HEK293 (cell line): Measurements from ENCODE around the gene CC2D1B.
A peak's percentile ranks its signal among the peaks of the same experiment; 100 is the strongest.

ENCODE experiments used
- CTCF ChIA-PET: fragments of 350-600 bp; formaldehyde crosslinking; extraction: SDS; loops from one replicate; lab custom pipeline; 2021; ENCODE audit warnings: antibody characterized with exemption; lab: Yijun Ruan, JAX
- POLR2A ChIA-PET: fragments of 300-600 bp; formaldehyde crosslinking; extraction: SDS; loops from one replicate; lab custom pipeline; 2020; ENCODE audit warnings: antibody characterized with exemption, inconsistent platforms; lab: Yijun Ruan, JAX
- H3K27ac ChIP-seq: fragments of 200-500 bp; sonication (Bioruptor generic); 2 replicates; pipeline ENCODE4 v1.5.1; 2014; ENCODE audit warnings: low read depth, low read length, control low read depth, inconsistent platforms; ENCODE audit errors: extremely low read depth
- H3K36me3 ChIP-seq, 2 experiments: fragments of 200-500 bp in 1 of 2; sonication (Bioruptor generic) in 1 of 2; 1 replicate in 1 of 2; 2 replicates in 1 of 2; pipeline ENCODE4 v1.5.1; 2014 to 2017; ENCODE audit warnings: inconsistent platforms in 2 of 2, low read length in 2 of 2; ENCODE audit not compliant: control insufficient read depth in 2 of 2, insufficient read depth in 1 of 2
- H3K4me1 ChIP-seq: fragments of 200-500 bp; sonication (Bioruptor generic); 2 replicates; pipeline ENCODE4 v1.5.1; 2014; ENCODE audit warnings: mild to moderate bottlenecking, low read length, inconsistent platforms; ENCODE audit not compliant: control insufficient read depth, insufficient read depth
- H3K4me3 ChIP-seq: 2 replicates; pipeline ENCODE4 v1.5.1; 2011; ENCODE audit warnings: low read depth, mild to moderate bottlenecking, control low read depth, low read length, moderate library complexity
- H3K9me3 ChIP-seq: fragments of 200-500 bp; sonication (Bioruptor generic); 2 replicates; pipeline ENCODE4 v1.5.1; 2014; ENCODE audit warnings: low read depth, low read length, inconsistent platforms; ENCODE audit not compliant: control insufficient read depth, insufficient read depth
- BCL11B ChIP-seq: fragments of 450-650 bp; formaldehyde crosslinking; IDR thresholded peaks from 2 replicates; pipeline ENCODE4 v1.5.1; 2016; ENCODE audit warnings: low read depth, missing biosample characterization, missing genetic modification characterization
- MEIS1 ChIP-seq: sonication (generic); formaldehyde crosslinking; IDR thresholded peaks from 2 replicates; pipeline ENCODE4 v1.8.1; 2022; ENCODE audit warnings: missing genetic modification reagents, mild to moderate bottlenecking, borderline replicate concordance
- SCRT1 ChIP-seq: fragments of 450-650 bp; formaldehyde crosslinking; IDR thresholded peaks from 2 replicates; pipeline ENCODE4 v1.5.1; 2016; ENCODE audit warnings: missing biosample characterization, missing genetic modification characterization, borderline replicate concordance
- ZBTB7A ChIP-seq: fragments of 450-650 bp; formaldehyde crosslinking; IDR thresholded peaks from 2 replicates; pipeline ENCODE4 v1.5.1; 2016; ENCODE audit warnings: low read depth, missing biosample characterization, missing genetic modification characterization
- ZNF221 ChIP-seq: fragments of 450-650 bp; formaldehyde crosslinking; IDR thresholded peaks from 2 replicates; pipeline ENCODE4 v1.5.1; 2017; ENCODE audit warnings: missing biosample characterization, missing genetic modification characterization, borderline replicate concordance
- ZNF302 ChIP-seq: fragments of 450-650 bp; formaldehyde crosslinking; IDR thresholded peaks from 2 replicates; pipeline ENCODE4 v1.5.1; 2016; ENCODE audit warnings: missing biosample characterization, missing genetic modification characterization, low read depth
- ZNF324 ChIP-seq: fragments of 450-650 bp; formaldehyde crosslinking; IDR thresholded peaks from 2 replicates; pipeline ENCODE4 v1.5.1; 2016; ENCODE audit warnings: missing biosample characterization, missing genetic modification characterization
- ZNF37A ChIP-seq: fragments of 450-650 bp; IDR thresholded peaks from 2 replicates; pipeline ENCODE4 v1.5.1; 2018; ENCODE audit warnings: missing biosample characterization, missing genetic modification characterization
- ZNF513 ChIP-seq: fragments of 450-650 bp; IDR thresholded peaks from 2 replicates; pipeline ENCODE4 v1.5.1; 2018; ENCODE audit warnings: missing biosample characterization, missing genetic modification characterization
- ZNF560 ChIP-seq: fragments of 450-650 bp; formaldehyde crosslinking; IDR thresholded peaks from 2 replicates; pipeline ENCODE4 v1.5.1; 2017; ENCODE audit warnings: missing biosample characterization, missing genetic modification characterization, borderline replicate concordance
- ZNF660 ChIP-seq: fragments of 450-650 bp; IDR thresholded peaks from 2 replicates; pipeline ENCODE4 v1.5.1; 2018; ENCODE audit warnings: missing biosample characterization, mild to moderate bottlenecking, missing genetic modification characterization
- ZNF768 ChIP-seq: fragments of 450-650 bp; formaldehyde crosslinking; IDR thresholded peaks from 2 replicates; pipeline ENCODE4 v1.5.1; 2018; ENCODE audit warnings: missing biosample characterization, mild to moderate bottlenecking, missing genetic modification characterization
- ZNF843 ChIP-seq: fragments of 450-650 bp; formaldehyde crosslinking; IDR thresholded peaks from 2 replicates; pipeline ENCODE4 v1.5.1; 2016; ENCODE audit warnings: missing biosample characterization, missing genetic modification characterization
- ZSCAN23 ChIP-seq: fragments of 450-650 bp; formaldehyde crosslinking; IDR thresholded peaks from 2 replicates; pipeline ENCODE4 v1.5.1; 2016; ENCODE audit warnings: missing biosample characterization, missing genetic modification characterization
- TF ChIP-seq, protein P1 (sequence below): fragments of 450-650 bp; formaldehyde crosslinking; IDR thresholded peaks from 2 replicates; pipeline ENCODE4 v1.5.1; 2016; ENCODE audit warnings: missing biosample characterization, missing genetic modification characterization

CC2D1B gene

GRCh38 chr1:52357397-52357796 lies 8.6 kb downstream of the CC2D1B start (continued):
- TF ChIP-seq SCRT1 (tag by site-specific recombination) = peak; percentile 17; the same call in 1 of the 2 replicates
- TF ChIP-seq BCL11B (tag by site-specific recombination) = no peak
- no peak for TF ChIP-seq ZBTB7A (tag by site-specific recombination)
- no peak for TF ChIP-seq ZNF221 (tag by site-specific recombination)

- ChIA-PET CTCF (no interaction called here), POLR2A (interaction anchor here (1.0 to 1.6 kb wide), 2 partner anchors 8 to 9 kb away, joined by 3 to 4 read pairs; partner anchors contain the start of gene CC2D1B)
- no peaks in the 10 kb centered on the region for H3K4me1 ChIP-seq
- H3K36me3 ChIP-seq = peaks cover 17 to 99% of the 10 kb centered on the region in 2 experiments; a peak in 2 of 3 replicates
- TF ChIP-seq ZNF37A (tag by site-specific recombination) (no peak), ZNF513 (tag by site-specific recombination) (peak; percentile 56)
- no peak overlapping the region for H3K27ac ChIP-seq
- no peaks in the 10 kb centered on the region for H3K9me3 ChIP-seq
- no peak overlapping the region for H3K4me3 ChIP-seq
Measured at GRCh38 chr1:52356818-52357355, 9.1 kb downstream of the CC2D1B start.

DNA sequence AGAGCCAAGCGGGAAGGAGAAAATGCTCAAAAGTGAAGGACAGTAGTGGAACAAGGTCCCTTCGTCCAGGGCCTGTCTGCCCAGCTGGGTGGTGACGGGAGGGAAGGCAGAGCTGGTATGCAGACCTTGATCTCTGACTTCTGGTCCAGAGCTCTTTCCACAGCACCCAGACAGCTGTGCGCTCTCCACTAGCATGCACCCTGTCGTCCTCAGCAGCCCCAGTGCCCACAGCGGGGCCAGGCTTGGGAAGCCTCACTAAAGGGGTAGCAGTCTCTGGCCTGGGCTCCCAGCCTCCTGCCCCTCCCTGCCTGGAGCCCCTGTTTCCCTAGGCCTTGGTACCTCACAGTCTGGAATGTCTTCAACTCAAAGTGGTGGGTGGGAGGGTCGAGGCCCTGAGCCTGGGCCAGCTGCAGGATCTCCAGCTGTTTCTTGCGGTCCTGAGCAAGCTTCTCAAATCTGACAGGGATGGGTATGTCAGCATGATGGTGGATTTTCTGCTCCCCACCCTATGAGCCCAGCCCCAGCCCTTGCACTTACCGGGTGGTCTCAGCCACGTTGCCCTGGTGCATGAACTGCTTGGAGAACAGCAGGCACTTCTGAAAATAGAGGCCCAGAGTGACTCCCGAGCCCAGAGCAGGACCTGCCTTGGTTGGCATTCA lies 10.0 kb downstream of the CC2D1B start:
- H3K27ac ChIP-seq = no peak overlapping the region
- no peaks in the 10 kb centered on the region for H3K4me1 ChIP-seq
- TF ChIP-seq ZNF768 (tag by site-specific recombination) = no peak
- TF ChIP-seq, protein P1, sequence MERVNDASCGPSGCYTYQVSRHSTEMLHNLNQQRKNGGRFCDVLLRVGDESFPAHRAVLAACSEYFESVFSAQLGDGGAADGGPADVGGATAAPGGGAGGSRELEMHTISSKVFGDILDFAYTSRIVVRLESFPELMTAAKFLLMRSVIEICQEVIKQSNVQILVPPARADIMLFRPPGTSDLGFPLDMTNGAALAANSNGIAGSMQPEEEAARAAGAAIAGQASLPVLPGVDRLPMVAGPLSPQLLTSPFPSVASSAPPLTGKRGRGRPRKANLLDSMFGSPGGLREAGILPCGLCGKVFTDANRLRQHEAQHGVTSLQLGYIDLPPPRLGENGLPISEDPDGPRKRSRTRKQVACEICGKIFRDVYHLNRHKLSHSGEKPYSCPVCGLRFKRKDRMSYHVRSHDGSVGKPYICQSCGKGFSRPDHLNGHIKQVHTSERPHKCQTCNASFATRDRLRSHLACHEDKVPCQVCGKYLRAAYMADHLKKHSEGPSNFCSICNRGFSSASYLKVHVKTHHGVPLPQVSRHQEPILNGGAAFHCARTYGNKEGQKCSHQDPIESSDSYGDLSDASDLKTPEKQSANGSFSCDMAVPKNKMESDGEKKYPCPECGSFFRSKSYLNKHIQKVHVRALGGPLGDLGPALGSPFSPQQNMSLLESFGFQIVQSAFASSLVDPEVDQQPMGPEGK (tag by site-specific recombination) = no peak
- no peak for TF ChIP-seq ZNF843 (tag by site-specific recombination)
- CTCF ChIA-PET = no interaction called here
- POLR2A ChIA-PET = interaction anchor here (1.0 kb wide), 1 partner anchor 10 kb away, joined by 3 read pairs; the partner anchor contains the start of gene CC2D1B
- peaks cover 23 to 97% of the 10 kb centered on the region in 2 experiments for H3K36me3 ChIP-seq
- no peaks in the 10 kb centered on the region for H3K9me3 ChIP-seq
- no peak overlapping the region for H3K4me3 ChIP-seq

GRCh38 chr1:52355436-52355835 lies 10.6 kb downstream of the CC2D1B start:
- ChIA-PET POLR2A (no interaction called here), CTCF (no interaction called here)
- H3K4me3 ChIP-seq = no peak overlapping the region
- TF ChIP-seq ZNF560 (no peak), ZNF660 (tag by site-specific recombination) (no peak), ZNF302 (no peak)
- no peaks in the 10 kb centered on the region for H3K4me1 ChIP-seq
- H3K36me3 ChIP-seq = peaks cover 23 to 97% of the 10 kb centered on the region in 2 experiments
- H3K27ac ChIP-seq = 0 out of 2 replicates have a peak overlapping the region, but pooled peaks have one; percentile 14
- H3K9me3 ChIP-seq = no peaks in the 10 kb centered on the region

GRCh38 chr1:52352690-52353089 lies 13.3 kb downstream of the CC2D1B start:
- H3K4me3 ChIP-seq = no peak overlapping the region
- H3K36me3 ChIP-seq = peaks cover 26 to 69% of the 10 kb centered on the region in 2 experiments
- TF ChIP-seq MEIS1 (no peak), ZNF324 (tag by site-specific recombination) (no peak), ZSCAN23 (tag by site-specific recombination) (no peak)
- POLR2A ChIA-PET = no interaction called here
- H3K9me3 ChIP-seq = no peaks in the 10 kb centered on the region
- no peak overlapping the region for H3K27ac ChIP-seq
- CTCF ChIA-PET = no interaction called here
- H3K4me1 ChIP-seq = no peaks in the 10 kb centered on the region
